Hair follicular keratinocyte (primary cell): ENCODE results near the gene TIA1. TPM values are rescaled to one million over a fixed set of nuclear protein-coding genes. Genes with fewer than 3 reads are reported as not detected.

Experiments used
- total RNA-seq: library from RNA; depleted of rRNA; stranded (reverse); fragments of >200 nt; gene quantifications from 2 replicates; pipeline ENCODE4 v1.2.3, GENCODE V29; 2015

Gene TIA1, protein sequence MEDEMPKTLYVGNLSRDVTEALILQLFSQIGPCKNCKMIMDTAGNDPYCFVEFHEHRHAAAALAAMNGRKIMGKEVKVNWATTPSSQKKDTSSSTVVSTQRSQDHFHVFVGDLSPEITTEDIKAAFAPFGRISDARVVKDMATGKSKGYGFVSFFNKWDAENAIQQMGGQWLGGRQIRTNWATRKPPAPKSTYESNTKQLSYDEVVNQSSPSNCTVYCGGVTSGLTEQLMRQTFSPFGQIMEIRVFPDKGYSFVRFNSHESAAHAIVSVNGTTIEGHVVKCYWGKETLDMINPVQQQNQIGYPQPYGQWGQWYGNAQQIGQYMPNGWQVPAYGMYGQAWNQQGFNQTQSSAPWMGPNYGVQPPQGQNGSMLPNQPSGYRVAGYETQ
- total RNA-seq, result 23.8 and 25.2 TPM in 2 replicates

DNA sequence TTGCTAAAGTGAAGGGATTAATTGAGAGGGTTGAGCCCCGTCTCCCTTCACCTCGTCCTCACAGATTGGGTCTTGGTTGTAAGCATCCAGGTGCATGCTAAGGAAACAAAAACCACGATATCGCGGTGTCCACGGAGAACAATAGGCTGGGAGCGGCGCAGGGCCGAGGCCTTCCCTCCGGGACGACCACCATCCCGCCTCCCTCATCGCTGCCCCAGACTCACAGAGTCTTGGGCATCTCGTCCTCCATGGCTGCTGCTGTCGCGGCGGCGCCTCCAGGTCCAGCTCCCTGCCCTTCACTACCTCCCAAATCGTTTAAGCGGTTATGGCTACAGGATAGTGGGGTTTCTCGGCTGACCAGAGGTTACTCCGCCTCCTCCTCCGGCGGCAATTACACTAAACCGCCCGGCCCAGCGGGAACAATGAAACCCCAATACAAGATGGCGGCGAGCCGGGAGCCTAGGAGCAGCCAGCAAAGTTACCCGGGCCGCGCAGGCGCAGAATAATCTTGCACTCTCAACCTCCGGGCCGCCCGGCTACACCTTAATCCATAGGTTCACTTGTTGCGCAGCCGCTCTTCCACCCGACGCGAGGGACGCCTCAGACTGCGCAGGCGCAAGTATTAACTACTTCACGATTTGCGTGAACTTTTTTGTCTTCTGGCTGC, at the start of gene TIA1:
TSS of gene TIA1 (minus strand) at position 448 of the 667 bp plus-strand sequence. CDS start at position 250, 198 bp downstream.

DNA sequence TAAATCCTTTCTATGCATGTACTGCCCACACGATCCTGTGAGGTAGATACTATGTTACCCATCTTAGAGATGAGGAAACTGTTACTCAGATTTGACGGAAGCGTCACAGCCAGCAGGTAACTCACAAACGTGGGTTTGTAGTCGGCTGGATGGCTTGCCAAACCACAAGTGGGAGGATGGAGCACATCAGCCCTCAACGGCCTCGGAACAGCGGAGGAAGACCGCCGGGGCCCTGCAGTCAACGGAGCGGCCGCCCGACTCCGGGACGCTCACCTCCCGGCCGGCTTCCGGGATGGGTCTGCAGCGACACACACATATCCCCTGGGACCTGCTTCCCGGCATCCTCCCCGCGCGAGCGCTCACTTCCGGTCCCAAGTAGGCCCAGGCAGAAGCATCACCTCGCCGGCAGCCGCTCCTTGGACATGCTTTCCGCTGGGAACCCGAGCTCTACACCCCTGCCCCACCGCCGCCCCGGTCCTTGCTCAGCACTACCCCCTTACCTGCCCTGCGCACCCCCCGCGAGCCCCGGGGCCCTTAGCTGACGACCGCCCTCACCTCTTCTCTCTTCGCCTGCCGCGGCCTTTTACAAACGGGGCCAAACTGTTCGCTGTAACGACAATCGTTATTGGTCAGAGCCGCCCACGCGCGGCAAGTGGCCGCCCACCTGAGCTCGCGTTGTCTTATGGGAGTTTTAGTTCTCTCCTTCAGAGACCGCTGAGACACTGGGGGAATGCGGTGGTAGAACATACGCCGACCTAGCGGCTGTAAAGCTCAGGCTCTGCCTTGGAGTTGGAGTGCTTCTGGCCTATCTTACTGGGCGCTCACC, 57.8 kb downstream of the TIA1 start, which contains the start of gene C2orf42:
TSS of gene C2orf42 (minus strand) at position 602 of the 826 bp plus-strand sequence. CDS start 9,034 bp downstream, outside the sequence.

Other genes starting within 250 kb of the TIA1 start
- 67.7 and 82.7 TPM in 2 replicates for gene PCBP1, start 161.2 kb downstream of the TIA1 start, total RNA-seq
- 7.4 and 13.7 TPM in 2 replicates for gene C2orf42, start 57.6 kb downstream of the TIA1 start, total RNA-seq
- 27.9 and 34.8 TPM in 2 replicates for gene PCYOX1, start 9.5 kb upstream of the TIA1 start, total RNA-seq
- 194 and 292 TPM in 2 replicates for gene SNRPG, start 45.1 kb upstream of the TIA1 start, total RNA-seq
- 23.6 and 40.4 TPM in 2 replicates for gene FAM136A, start 53.4 kb upstream of the TIA1 start, total RNA-seq